NCI-H1436 treated with DMSO at 0.1 percent for 48 hours (cell line): ENCODE measurements around the gene MRPL58.
A peak's percentile ranks its signal among the peaks of the same experiment; 100 is the strongest.

Experiments used
- DNase-seq: peaks from one replicate; lab custom pipeline; 2025; lab: John Stamatoyannopoulos, UW

Gene MRPL58

DNA sequence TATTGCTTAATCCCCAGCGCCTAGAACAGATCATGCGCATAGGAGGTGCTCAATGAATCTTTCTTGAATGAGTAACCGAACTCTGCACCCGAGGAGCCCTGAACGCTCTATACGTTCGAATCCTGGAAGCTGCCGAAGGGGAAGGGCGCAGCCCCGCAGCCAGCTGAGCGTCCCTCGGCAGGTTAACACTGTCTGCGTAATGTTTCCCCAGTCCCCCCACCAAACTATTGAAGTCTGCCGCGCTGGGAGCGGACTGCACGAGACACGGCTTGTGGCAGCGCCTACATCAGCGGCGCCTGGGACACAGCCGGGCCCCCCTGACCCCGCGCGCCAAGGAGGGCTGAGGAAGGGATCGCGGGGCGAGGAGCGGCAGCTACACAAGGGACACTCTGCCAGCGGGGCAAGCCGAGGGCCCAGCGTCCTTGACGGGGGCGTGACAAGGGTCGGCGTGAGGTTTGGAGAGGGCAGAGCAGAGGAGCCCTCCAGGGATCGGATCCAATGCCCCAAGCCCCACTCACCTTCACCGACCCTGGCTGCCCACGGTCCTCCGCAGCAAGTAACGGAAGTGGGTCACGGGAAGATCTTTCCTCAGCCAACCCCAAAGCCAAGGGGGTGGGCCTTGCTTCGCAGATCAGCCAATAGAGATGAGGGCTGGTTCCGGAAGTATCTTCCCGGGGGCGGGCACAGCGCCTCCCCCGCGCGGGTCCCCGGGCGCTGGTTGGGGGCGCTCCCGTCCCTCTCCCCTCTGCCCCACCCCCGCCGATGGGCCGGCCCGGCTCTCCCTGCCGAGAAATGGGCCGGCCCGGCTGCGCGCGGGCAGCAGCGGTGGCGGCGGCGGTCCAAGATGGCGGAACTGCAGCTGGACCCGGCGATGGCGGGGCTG, 34.2 kb downstream of the MRPL58 start, which contains the start of the genes ATP5PD and KCTD2:
ATP5PD (minus strand) TSS at position 563 of the 883 bp plus-strand sequence. CDS start 4,319 bp downstream, outside the sequence.
KCTD2 (plus strand) TSS at position 819 of the 883 bp plus-strand sequence; CDS start at position 845, 26 bp downstream.
- DNase-seq: peak; percentile 92

DNA sequence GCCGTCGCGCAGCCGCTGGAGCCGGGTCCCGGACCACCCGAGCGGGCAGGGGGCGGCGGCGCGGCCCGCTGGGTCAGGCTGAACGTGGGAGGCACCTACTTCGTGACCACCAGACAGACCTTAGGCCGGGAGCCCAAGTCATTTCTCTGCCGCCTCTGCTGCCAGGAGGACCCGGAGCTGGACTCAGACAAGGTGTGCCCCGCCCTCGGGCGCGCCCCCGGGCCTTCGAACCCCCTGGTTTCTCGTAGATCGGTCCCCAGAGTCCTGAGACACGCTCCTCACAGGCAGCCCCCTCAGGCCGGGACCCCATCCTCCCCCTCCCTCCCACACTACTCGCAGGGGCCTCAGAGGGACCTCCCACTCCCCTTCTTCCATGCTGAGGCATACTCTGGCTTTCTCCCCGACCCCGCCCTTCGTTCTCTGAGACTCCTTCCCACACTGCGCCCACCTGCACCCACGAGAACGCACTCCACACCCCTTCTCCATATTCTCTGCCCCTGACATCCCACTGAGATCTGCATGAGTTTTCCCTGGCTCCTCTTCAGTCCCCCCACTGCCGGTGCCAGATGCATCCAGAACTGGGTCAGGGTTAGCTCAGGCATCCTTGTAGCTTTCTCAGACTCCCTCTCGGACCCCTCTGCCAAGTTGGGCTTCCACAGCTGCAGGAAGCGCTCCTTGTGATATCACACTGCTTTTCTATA, 35.1 kb downstream of the MRPL58 start:
- DNase-seq: no peak

DNA sequence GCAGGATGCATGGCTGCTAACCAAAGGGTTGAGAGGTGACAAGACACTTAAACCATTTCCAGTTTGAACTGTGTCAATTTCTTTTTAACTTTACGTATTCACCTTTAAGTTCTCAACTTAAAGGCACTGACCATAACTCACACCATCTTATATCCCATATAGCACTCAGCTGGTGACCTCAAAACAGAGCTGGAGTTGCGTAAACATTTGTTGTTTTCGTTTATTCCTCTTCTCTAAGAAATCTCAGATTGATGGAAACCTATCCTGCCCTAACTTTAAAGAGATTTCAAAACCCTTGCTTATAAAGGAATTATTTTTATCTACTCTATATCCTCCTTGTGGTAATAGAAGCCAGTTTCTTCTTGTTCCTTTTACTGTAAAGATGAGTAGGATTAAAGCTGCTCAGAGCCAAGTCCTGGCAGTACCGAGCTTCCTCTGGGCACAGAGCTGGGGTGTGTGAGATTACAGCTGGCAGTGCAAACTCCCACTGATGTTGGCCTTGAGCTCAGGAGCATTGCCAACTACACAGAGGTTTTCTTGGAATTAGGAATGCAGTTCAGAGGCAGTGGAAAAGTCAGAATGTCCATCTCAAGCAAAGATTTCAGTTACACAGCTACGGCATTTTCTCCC, 35.9 kb downstream of the MRPL58 start:
- DNase-seq: no peak

DNA sequence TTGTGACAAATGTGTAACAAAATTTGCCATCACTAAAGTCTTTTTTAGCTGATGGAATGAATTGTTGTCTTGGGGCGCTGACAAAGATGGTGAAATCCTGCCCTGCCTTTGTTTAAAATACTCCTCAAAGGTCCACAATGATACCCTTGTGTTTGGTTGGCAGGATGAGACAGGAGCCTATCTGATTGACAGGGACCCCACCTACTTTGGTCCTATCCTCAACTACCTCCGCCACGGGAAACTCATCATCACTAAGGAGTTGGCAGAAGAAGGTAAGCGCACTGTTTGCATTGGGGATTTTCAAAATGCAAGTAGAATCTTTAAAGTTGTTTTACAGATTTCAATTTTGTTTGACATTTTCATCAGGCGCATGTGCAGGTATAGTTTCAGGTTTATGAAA, 36.6 kb downstream of the MRPL58 start:
- no peak for DNase-seq

DNA sequence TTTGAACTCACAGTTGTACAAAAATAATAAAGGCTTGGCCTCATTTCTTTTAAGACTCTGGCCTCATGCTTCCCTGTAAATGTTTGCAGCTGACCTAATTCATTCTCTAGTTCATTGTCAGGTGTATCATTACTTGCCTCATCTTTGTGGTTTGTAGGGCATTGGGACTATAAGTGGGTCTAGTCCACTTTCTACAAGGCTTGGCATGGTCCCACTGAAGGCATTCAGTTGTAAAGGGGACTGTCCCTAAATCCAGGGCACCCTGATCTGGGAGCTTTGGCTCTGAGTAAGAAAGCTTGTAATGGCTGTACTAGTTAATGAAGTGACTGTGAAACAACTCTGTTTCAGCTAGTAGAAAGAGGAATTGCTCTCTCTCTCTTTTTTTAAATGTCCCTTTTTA, 37.2 kb downstream of the MRPL58 start:
- no peak for DNase-seq

- no peak for DNase-seq
These were observed 39.5 kb downstream of the MRPL58 start for GRCh38 chr17:75051941-75052340.

DNA sequence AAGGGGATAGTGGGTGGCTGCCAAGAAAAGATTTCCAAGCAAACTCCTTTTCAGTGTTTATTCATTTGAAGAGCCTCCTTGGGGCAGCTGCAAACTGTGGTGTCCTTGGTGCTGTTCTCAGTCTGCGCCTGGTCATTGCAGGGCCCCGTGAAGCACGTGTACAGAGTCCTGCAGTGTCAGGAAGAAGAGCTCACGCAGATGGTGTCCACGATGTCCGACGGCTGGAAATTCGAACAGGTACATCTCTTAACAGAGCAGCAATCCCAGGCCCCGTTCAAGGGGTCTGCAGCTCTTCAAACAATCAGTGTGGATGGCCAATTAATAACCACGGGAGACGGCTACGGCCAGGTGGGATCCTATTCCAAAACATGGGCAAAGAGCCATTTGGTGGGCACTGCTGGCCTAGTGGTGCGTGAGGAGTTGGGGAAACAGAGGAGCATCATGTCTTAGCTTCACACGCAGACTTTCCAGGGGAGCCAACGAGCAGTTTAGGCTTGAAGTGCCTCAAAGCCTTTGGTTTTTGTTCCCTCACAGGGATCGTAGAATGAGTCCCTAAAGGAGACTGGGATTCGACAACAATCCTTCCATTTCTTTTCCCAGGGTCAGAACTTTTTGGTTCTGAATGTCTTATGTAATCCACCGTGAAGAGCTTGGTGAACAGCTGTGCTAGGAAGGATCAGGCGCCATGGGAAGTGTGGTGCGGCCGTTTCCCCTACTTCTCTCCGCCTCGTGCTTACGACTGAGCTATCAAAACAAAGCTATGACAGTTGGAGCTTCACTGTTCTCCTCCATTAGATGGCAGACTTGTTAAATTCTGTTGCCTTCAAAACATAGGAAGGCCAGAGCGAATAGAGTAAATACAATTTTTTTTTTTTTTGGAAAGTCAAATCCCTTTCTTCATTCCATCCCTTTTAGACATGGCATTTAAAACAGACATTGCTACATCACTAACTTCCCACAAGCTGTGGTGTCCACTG, 47.2 kb downstream of the MRPL58 start:
- DNase-seq: no peak

- no peak for DNase-seq
These were observed 48.1 kb downstream of the MRPL58 start for GRCh38 chr17:75060434-75061054.

DNA sequence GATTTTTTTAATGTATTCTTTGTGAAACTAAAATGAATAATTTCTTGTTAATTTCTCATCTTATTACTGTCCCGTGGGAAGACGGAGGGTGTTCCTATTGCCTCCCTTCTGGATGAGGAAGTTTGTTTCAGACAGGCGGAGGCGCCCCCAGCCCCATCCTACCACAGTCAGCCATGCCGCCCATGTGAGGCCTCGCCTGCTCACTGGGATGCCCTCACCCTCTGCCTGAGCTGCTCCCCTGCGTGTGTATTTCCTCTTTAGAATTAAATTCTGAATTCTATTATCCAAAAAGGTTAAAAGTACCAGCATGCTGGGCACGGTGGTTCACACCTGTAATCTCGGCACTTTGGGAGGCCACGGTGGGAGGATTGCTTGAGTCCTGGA, 48.6 kb downstream of the MRPL58 start:
- no peak for DNase-seq

DNA sequence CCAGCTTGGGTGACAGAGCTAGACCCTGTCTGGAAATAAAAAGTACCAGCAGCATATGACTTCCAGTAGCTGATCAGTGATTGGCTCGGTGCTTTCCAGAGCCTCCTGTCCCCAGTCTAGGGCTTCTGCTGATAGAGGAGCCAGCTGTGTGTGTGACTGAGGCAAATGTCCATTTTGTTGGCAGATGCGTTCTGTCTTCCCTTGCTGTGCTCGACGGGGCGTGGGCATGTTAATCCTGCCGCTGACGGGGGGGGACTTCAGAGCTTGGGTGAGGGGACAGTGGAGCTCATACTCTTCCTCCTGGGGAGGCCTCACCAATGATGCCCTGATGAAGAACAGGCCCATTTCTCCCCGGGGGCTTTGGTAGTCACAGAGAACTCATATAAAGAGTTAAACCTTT, 49.1 kb downstream of the MRPL58 start:
- DNase-seq: no peak

DNA sequence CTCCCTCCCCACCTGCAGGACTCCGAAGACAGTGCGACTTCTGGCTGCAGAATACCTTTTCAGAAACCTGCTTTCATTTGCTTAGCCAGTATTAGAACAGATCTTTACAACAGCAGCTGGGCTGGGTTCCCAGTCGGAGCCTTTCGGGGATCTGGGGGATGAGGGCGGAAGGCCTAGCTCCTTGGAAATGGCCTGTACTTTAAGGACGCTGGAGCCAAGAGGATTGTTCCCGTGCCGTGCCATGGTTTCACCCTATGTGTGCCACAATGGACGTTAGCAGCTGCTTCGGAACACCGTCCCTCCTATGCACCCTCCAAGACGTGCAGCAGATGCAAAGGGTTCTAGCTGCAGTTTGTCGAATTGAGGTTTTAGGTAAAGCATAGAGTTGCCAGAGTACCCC, 50.7 kb downstream of the MRPL58 start:
- DNase-seq: no peak

GRCh38 chr17:75063626-75064025, 51.2 kb downstream of the MRPL58 start:
- no peak for DNase-seq

GRCh38 chr17:75064040-75064439, 51.6 kb downstream of the MRPL58 start:
- no peak for DNase-seq

- DNase-seq: no peak
These were observed 52.0 kb downstream of the MRPL58 start for GRCh38 chr17:75064460-75064859.

GRCh38 chr17:75064867-75065561, 52.5 kb downstream of the MRPL58 start:
- DNase-seq: no peak

- DNase-seq: no peak
These were observed 53.2 kb downstream of the MRPL58 start for GRCh38 chr17:75065562-75066151.

- DNase-seq: no peak
These were observed 55.4 kb downstream of the MRPL58 start for GRCh38 chr17:75067856-75068255.

GRCh38 chr17:75068750-75069149, 56.3 kb downstream of the MRPL58 start:
- no peak for DNase-seq

DNA sequence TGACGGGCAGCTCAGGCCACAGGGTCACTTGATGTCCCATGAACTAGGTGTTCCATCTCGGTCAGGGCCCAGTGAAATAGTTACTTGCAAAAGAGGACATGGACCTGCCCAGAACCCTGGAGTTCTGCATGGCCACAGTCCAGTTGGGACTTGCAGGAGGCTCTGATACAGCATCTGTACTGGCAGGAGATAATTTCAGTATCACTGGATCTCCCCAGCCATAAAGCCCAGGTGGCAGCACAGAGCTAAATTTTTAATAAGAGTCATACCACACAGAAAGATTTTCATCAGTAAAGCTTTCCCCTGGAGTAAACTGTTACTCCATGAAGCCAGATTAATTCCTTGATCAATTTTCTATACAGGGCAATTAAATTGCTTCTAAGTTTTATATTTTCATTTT, 57.3 kb downstream of the MRPL58 start:
- DNase-seq: no peak
